Measurements from ENCODE around the gene MRPL28. TPM values are rescaled to one million over a fixed set of nuclear protein-coding genes. Genes with fewer than 3 reads are reported as not detected.

The MRPL28 gene
- total RNA-seq, 1 experiment from 2014 or later: 140 TPM

- ATAC-seq: 0 out of 2 replicates have a peak, but pooled peaks have one; percentile 23
- intact Hi-C loops (cut with micrococcal nuclease; ENCODE audit: unreplicated experiment): no loop called here
Observed at GRCh38 chr16:383326-384051, 13.2 kb upstream of the MRPL28 start.

GRCh38 chr16:381789-382717, 11.7 kb upstream of the MRPL28 start, which contains the start of gene PGAP6:
PGAP6 (minus strand) TSS chr16:381978; CDS start chr16:381821, 157 bp downstream.
- ATAC-seq: peak; percentile 67
- H3K27ac ChIP-seq (ENCODE audit: low read length): peak within 1 kb of the TSS; percentile 87
- TF ChIP-seq TCF7L2 (IDR thresholded peaks at IDR 0.05; ENCODE audit: low read depth, low read length) (no peak), CTCF (IDR thresholded peaks at IDR 0.05) (no peak), POLR2AphosphoS5 (IDR thresholded peaks at IDR 0.05; ENCODE audit: low read depth, low read length) (no peak), SIN3A (IDR thresholded peaks at IDR 0.05; ENCODE audit: borderline replicate concordance, insufficient read depth, low read depth, low read length) (no peak), REST (IDR thresholded peaks at IDR 0.05; ENCODE audit: insufficient read depth in 1 of 2, low read depth in 2 of 2, low read length in 1 of 2) (no peak)

More at GRCh38 chr16:383326-384051, 13.2 kb upstream of the MRPL28 start:
- Histone ChIP-seq H3K36me3 (ENCODE audit: control insufficient read depth, insufficient read depth, low read length) (no peaks in the 10 kb centered on the region), H3K9me3 (ENCODE audit: control insufficient read depth, insufficient read depth, low read depth, low read length) (no peaks in the 10 kb centered on the region), H3K27me3 (ENCODE audit: control insufficient read depth, insufficient read depth, low read length) (no peaks in the 10 kb centered on the region), H3K4me3 (ENCODE audit: low read depth in 2 of 2, low read length in 2 of 2) (peak overlapping the region; percentile 66 to 83; a peak in 3 of 4 replicates), H3K4me1 (ENCODE audit: control insufficient read depth, insufficient read depth, low read length) (peaks cover 49% of the 10 kb centered on the region), H3K27ac (ENCODE audit: low read length) (peak overlapping the region; percentile 87)
- ChIA-PET CTCF (interaction anchor here (0.6 kb wide), 1 partner anchor 37 kb away, joined by 3 read pairs; no protein-coding TSS in a partner anchor), POLR2A (no interaction called here)
- in situ Hi-C loops (cut with HindIII; ENCODE audit: low pct_unique_long_range_greater_than_20kb, low sequenced_read_pairs): no loop called here
- TF ChIP-seq CTCF (IDR thresholded peaks at IDR 0.05) (no peak), SIN3A (IDR thresholded peaks at IDR 0.05; ENCODE audit: borderline replicate concordance, insufficient read depth, low read depth, low read length) (no peak)
- DNase-seq (ENCODE audit: low read depth, low spot score): no peak
- no TSS peak for BruUV-seq (replicated peaks)

More at GRCh38 chr16:381789-382717, 11.7 kb upstream of the MRPL28 start, which contains the start of gene PGAP6:
- ChIA-PET CTCF (no interaction called here), POLR2A (interaction anchor here (0.6 kb wide), 1 partner anchor 14 kb away, joined by 6 read pairs; no protein-coding TSS in a partner anchor)
- intact Hi-C loops (cut with micrococcal nuclease; ENCODE audit: unreplicated experiment) (no loop called here), in situ Hi-C loops (cut with HindIII; ENCODE audit: low pct_unique_long_range_greater_than_20kb, low sequenced_read_pairs) (no loop called here)
- Histone ChIP-seq H3K36me3 (ENCODE audit: control insufficient read depth, insufficient read depth, low read length) (no peaks in the 10 kb centered on the region), H3K4me1 (ENCODE audit: control insufficient read depth, insufficient read depth, low read length) (peaks cover 46% of the 10 kb centered on the region), H3K4me3 (ENCODE audit: low read depth in 2 of 2, low read length in 2 of 2) (peak within 1 kb of the TSS; percentile 83 to 84), H3K9me3 (ENCODE audit: control insufficient read depth, insufficient read depth, low read depth, low read length) (no peaks in the 10 kb centered on the region), H3K27me3 (ENCODE audit: control insufficient read depth, insufficient read depth, low read length) (no peaks in the 10 kb centered on the region)
- no peak for DNase-seq (ENCODE audit: low read depth, low spot score)
- BruUV-seq (replicated peaks): TSS peak; percentile 87
